Suppressor macrophage treated with lipopolysaccharide for 4 hours (primary cell): ENCODE measurements around the gene RABGEF1.
"Not testable (repeated sequence)": the region's sequence is repeated elsewhere in the genome, so short reads cannot be mapped to it uniquely, and the experiment has no call there.

Experiments
- DNase-seq: peaks from one replicate; pipeline ENCODE4 v3.0.0-alpha.2; 2020

RABGEF1 gene

GRCh38 chr7:66816658-66817057, 76.1 kb downstream of the RABGEF1 start:
- DNase-seq = not testable (repeated sequence)

- peak; percentile 8 for DNase-seq
Measured at GRCh38 chr7:66817208-66817795, 76.8 kb downstream of the RABGEF1 start.

GRCh38 chr7:66817956-66818355, 77.4 kb downstream of the RABGEF1 start:
- not testable (repeated sequence) for DNase-seq

GRCh38 chr7:66824041-66824440, 83.5 kb downstream of the RABGEF1 start:
- DNase-seq = no peak

GRCh38 chr7:66825538-66825937, 85.0 kb downstream of the RABGEF1 start:
- DNase-seq = peak; percentile 72

GRCh38 chr7:66826649-66827048, 86.1 kb downstream of the RABGEF1 start:
- DNase-seq = no peak

GRCh38 chr7:66830976-66831375, 90.4 kb downstream of the RABGEF1 start:
- not testable (repeated sequence) for DNase-seq

- DNase-seq = no peak
Measured at GRCh38 chr7:66832531-66833351, 92.2 kb downstream of the RABGEF1 start.

- DNase-seq = peak; percentile 83
Measured at GRCh38 chr7:66837007-66837406, 96.5 kb downstream of the RABGEF1 start.

- no peak for DNase-seq
Measured at GRCh38 chr7:66837661-66838060, 97.1 kb downstream of the RABGEF1 start.

- DNase-seq = no peak
Measured at GRCh38 chr7:66839814-66840213, 99.3 kb downstream of the RABGEF1 start.

GRCh38 chr7:66840316-66840715, 99.8 kb downstream of the RABGEF1 start:
- no peak for DNase-seq

GRCh38 chr7:66841898-66842297, 101.4 kb downstream of the RABGEF1 start:
- DNase-seq = no peak

- DNase-seq = not testable (repeated sequence)
Measured at GRCh38 chr7:66843492-66843891, 103.0 kb downstream of the RABGEF1 start.

GRCh38 chr7:66844552-66845378, 104.2 kb downstream of the RABGEF1 start:
- peak; percentile 100 for DNase-seq

GRCh38 chr7:66845379-66846095, 105.0 kb downstream of the RABGEF1 start:
- no peak for DNase-seq

- DNase-seq = not testable (repeated sequence)
Measured at GRCh38 chr7:66846096-66846445, 105.5 kb downstream of the RABGEF1 start.

- DNase-seq = not testable (repeated sequence)
Measured at GRCh38 chr7:66847523-66847855, 107.0 kb downstream of the RABGEF1 start.

GRCh38 chr7:66847879-66848790, 107.6 kb downstream of the RABGEF1 start:
- DNase-seq = peak; percentile 81

GRCh38 chr7:66859339-66859738, 118.8 kb downstream of the RABGEF1 start:
- DNase-seq = no peak

- no peak for DNase-seq
Measured at GRCh38 chr7:66859794-66860645, 119.5 kb downstream of the RABGEF1 start.
